ENCODE results near the gene SYT11.

Gene SYT11

DNA sequence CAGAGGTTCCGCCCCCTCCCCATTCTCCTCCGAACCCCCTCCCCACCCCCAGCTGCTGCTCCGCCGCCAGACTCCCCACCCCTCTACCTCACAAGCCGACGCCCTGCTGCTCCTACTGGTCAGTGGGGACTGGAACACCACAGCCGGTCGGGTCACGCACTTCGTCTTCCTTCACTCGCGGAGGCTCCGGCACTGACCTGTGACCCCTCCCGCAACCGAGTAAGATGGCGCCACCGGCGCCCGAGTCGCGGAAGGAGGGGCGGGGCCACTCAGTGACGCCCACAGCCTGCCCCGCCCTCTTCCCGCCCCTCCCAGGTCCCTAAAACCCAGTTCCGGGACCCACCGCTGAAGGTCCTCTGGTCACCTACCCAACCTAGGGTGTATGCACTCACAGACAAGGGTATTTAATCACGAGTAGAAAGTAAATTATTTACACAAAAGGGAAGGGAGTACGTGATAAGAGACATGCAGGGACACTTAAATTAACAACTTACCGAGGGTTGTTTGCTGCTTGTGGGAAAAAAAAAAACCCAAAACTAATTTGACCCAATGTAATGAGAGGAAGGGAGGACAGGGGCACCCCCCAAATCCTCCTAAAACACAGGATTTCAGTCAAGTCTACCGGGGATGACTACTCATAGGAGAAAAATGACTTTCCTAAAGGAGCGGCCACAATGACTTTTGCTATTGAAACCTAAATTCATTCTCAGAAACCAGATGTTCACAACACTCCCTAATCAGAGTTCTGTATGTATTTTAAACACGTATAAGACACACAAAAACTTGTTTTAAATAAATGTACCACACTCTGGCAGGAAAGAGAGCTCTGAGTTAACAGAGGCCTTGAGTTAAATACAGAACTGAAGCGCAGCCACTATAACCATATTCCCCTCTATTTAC, 52.0 kb downstream of the SYT11 start, which contains the start of gene RIT1:
RIT1 (minus strand) TSS at position 194 of the 900 bp plus-strand sequence. CDS start 588 bp downstream, outside the sequence.
- DNase-seq: peak; percentile 87
- peaks cover 50% of the 10 kb centered on the region for H3K36me3 ChIP-seq
- TF ChIP-seq, protein P1, sequence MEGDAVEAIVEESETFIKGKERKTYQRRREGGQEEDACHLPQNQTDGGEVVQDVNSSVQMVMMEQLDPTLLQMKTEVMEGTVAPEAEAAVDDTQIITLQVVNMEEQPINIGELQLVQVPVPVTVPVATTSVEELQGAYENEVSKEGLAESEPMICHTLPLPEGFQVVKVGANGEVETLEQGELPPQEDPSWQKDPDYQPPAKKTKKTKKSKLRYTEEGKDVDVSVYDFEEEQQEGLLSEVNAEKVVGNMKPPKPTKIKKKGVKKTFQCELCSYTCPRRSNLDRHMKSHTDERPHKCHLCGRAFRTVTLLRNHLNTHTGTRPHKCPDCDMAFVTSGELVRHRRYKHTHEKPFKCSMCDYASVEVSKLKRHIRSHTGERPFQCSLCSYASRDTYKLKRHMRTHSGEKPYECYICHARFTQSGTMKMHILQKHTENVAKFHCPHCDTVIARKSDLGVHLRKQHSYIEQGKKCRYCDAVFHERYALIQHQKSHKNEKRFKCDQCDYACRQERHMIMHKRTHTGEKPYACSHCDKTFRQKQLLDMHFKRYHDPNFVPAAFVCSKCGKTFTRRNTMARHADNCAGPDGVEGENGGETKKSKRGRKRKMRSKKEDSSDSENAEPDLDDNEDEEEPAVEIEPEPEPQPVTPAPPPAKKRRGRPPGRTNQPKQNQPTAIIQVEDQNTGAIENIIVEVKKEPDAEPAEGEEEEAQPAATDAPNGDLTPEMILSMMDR (IDR thresholded peaks at IDR 0.05; ENCODE audit: low read depth, low read length): no peak
- no peaks in the 10 kb centered on the region for H3K9me3 ChIP-seq
- no peaks in the 10 kb centered on the region for H3K4me1 ChIP-seq
- H3K4me3 ChIP-seq (ENCODE audit: low read depth, low read length): peak within 1 kb of the TSS; percentile 70
- H3K27me3 ChIP-seq: no peaks in the 10 kb centered on the region

DNA sequence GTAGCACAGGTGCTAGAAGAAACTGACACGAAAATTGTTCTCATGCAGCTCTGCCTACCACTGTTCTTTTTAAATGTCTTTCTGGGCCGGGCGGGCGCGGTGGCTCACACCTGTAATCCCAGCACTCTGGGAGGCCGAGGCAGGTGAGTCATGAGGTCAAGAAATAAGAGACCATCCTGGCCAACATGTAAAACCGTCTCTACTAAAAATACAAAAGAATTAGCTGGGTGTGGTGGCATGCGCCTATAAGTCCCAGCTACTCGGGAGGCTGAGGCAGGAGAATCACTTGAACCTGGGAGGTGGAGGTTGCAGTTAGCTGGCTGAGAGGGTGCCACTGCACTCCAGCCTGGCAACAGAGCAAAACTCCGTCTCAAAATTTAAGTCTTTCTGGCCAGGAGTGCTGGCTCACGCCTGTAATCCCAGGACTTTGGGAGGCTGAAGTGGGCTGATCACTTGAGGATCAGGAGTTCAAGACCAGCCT, 52.7 kb downstream of the SYT11 start:
- H3K9me3 ChIP-seq: no peaks in the 10 kb centered on the region
- H3K4me3 ChIP-seq (ENCODE audit: low read depth, low read length): no peak overlapping the region
- TF ChIP-seq, protein P1 (IDR thresholded peaks at IDR 0.05; ENCODE audit: low read depth, low read length): no peak
- peaks cover 56% of the 10 kb centered on the region for H3K36me3 ChIP-seq
- H3K4me1 ChIP-seq: no peaks in the 10 kb centered on the region
- no peaks in the 10 kb centered on the region for H3K27me3 ChIP-seq
- no peak for DNase-seq

DNA sequence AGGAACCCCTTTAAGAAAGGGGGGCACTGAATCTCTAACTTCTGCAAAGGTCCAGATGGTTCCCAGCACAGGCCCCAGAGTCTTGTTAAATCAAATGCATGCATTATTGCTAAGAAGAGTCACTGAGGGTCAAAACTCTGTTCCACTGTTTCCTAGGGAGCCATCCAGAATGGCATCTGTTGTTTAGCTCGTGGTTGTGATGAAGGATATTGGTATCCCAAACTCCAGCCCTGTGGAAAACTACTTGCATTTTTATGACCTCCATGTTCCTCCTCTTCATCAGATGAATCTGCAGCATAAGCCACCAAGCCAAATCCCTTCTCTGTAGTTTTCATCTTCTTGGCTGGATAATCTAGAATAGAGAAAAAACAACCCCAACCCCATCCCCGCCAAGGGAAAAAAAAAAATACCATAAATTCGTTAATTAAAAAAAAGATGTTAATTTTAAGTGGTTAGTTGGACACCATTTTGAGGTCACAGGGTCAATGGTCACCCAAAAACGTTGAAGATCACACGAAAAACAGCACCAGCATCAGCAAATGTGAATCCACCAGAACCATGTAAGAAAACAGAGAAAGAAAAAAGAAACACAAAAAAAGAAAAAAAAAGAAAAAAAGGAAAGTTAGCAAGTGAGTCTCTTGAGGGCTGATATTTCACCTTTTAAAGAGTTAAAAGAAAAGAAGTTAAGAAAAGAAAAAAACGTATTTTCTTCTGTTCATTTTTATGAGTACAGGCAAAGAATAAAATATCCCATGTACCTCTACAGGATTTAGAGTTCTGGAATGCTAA, 54.8 kb downstream of the SYT11 start:
- no peaks in the 10 kb centered on the region for H3K4me1 ChIP-seq
- no peak overlapping the region for H3K4me3 ChIP-seq (ENCODE audit: low read depth, low read length)
- TF ChIP-seq, protein P1 (IDR thresholded peaks at IDR 0.05; ENCODE audit: low read depth, low read length): no peak
- peaks cover 62% of the 10 kb centered on the region for H3K36me3 ChIP-seq
- DNase-seq: no peak
- no peaks in the 10 kb centered on the region for H3K27me3 ChIP-seq
- H3K9me3 ChIP-seq: no peaks in the 10 kb centered on the region

DNA sequence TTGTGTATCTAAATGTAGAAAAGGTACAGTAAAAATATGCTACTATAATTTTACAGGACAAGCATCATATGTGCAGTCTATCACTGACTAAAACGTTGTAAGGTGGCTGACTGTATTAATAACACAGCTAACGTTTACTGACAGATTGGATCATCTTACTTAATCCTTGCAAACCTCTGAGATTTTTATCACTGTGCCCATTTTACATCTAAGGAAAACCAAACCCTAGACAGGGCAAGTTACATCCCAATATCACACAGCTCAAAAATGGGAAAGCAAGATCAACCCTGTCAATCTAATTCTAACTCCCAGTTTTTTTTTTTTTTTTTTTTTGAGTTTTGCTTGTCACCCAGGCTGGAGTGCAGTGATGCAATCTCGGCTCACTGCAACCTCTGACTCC, 59.3 kb downstream of the SYT11 start:
- Histone ChIP-seq H3K36me3 (peaks cover 94% of the 10 kb centered on the region), H3K9me3 (no peaks in the 10 kb centered on the region), H3K4me3 (ENCODE audit: low read depth, low read length) (no peak overlapping the region), H3K27me3 (no peaks in the 10 kb centered on the region), H3K4me1 (no peaks in the 10 kb centered on the region)
- TF ChIP-seq, protein P1 (IDR thresholded peaks at IDR 0.05; ENCODE audit: low read depth, low read length): no peak
- no peak for DNase-seq

DNA sequence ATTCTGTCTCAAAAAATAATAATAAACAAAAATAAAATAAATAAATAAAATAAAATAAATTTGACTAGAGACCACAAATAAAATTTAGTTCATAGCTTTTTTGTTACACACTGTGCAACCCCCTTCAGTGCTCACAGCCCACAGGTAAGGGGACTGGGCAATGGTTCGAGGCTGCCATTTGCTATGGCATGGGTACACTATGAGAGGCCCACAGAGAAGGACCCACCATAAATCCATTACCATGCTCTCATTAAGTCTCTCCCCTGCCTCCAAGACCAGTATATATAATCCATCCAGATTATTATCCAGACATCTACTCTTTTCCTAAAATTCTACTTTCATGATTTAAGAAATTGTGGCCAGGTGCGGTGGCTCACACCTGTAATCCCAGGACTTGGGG, 60.4 kb downstream of the SYT11 start:
- Histone ChIP-seq H3K4me1 (no peaks in the 10 kb centered on the region), H3K36me3 (peaks cover 94% of the 10 kb centered on the region)
- no peak for DNase-seq

More for the DNA sequence above, 60.4 kb downstream of the SYT11 start:
- no peaks in the 10 kb centered on the region for H3K27me3 ChIP-seq
- TF ChIP-seq, protein P1 (IDR thresholded peaks at IDR 0.05; ENCODE audit: low read depth, low read length): no peak
- H3K4me3 ChIP-seq (ENCODE audit: low read depth, low read length): no peak overlapping the region
- H3K9me3 ChIP-seq: no peaks in the 10 kb centered on the region
